Mammary epithelial cell (primary cell): ENCODE data around the gene SLC1A1.

Experiments used
- CTCF ChIP-seq, 2 donors: IDR thresholded peaks in 1 of 2; conservative IDR thresholded peaks in 1 of 2; 2 replicates each; pipeline ENCODE4 v1.5.1; 2011 to 2012; ENCODE audit warnings: inconsistent platforms in 2 of 2, low read length in 2 of 2, mild to moderate bottlenecking in 2 of 2, control low read depth in 1 of 2, low read depth in 1 of 2; ENCODE audit not compliant: insufficient read depth in 1 of 2; ENCODE audit errors: extremely low read depth in 1 of 2
- EZH2 ChIP-seq: IDR thresholded peaks from 2 replicates; pipeline ENCODE4 v1.6.1; 2012; ENCODE audit warnings: low read length, inconsistent platforms, borderline replicate concordance

GRCh38 chr9:4464911-4465513, 25.3 kb upstream of the SLC1A1 start:
- TF ChIP-seq CTCF (conservative IDR thresholded peaks at IDR 0.05 in 1 of 2, IDR thresholded peaks at IDR 0.05 in 1 of 2; ENCODE audit: extremely low read depth in 1 of 2, insufficient read depth in 1 of 2, low read depth in 1 of 2, low read length in 2 of 2) (no peak), EZH2 (no peak)
